Thymus (tissue), 11 donors: Measurements from ENCODE around the gene LRRFIP2. TPM values are rescaled to one million over a fixed set of nuclear protein-coding genes. Genes with fewer than 3 reads are reported as not detected.

Experiments
- DNase-seq, 9 donors: peaks; one replicate each; pipeline ENCODE4 v3.0.0-alpha.2; 2013; ENCODE audit warnings: low spot score in 9 of 9, low read depth in 6 of 9, missing footprints in 1 of 9
- H3K27ac ChIP-seq, 2 donors: one replicate each; pipeline ENCODE4 v1.5.1; 2013; ENCODE audit warnings: control low read depth in 1 of 2, low read depth in 1 of 2, low read length in 1 of 2, mild to moderate bottlenecking in 1 of 2, moderate library complexity in 1 of 2
- H3K27me3 ChIP-seq, 2 donors: one replicate each; pipeline ENCODE4 v1.5.1; 2013; ENCODE audit warnings: low read length in 1 of 2; ENCODE audit not compliant: control insufficient read depth in 2 of 2, insufficient read depth in 1 of 2
- H3K36me3 ChIP-seq, 2 donors: one replicate each; pipeline ENCODE4 v1.5.1; 2013; ENCODE audit warnings: low read length in 1 of 2, mild to moderate bottlenecking in 1 of 2, moderate library complexity in 1 of 2; ENCODE audit not compliant: control insufficient read depth in 2 of 2, insufficient read depth in 2 of 2
- H3K4me1 ChIP-seq, 2 donors: one replicate each; pipeline ENCODE4 v1.5.1; 2013; ENCODE audit warnings: low read length in 2 of 2; ENCODE audit not compliant: control insufficient read depth in 2 of 2, insufficient read depth in 2 of 2
- H3K4me3 ChIP-seq, 2 donors: one replicate each; pipeline ENCODE4 v1.5.1; 2013; ENCODE audit warnings: low read length in 2 of 2, control low read depth in 1 of 2, mild to moderate bottlenecking in 1 of 2
- H3K9me3 ChIP-seq, 2 donors: one replicate each; pipeline ENCODE4 v1.5.1; 2013; ENCODE audit warnings: low read length in 1 of 2, mild to moderate bottlenecking in 1 of 2; ENCODE audit not compliant: control insufficient read depth in 2 of 2, insufficient read depth in 1 of 2
- WGBS: extraction: QIAGEN DNeasy Blood & Tissue Kit; methylation state at CpG from one replicate; pipeline ENCODE4 v1.1.7; 2013; 5-methylcytosine and 5-hydroxymethylcytosine counted together
- polyA plus RNA-seq: library from polyadenylated mRNA; stranded (reverse); fragments of 200-250 nt; gene quantifications from one replicate; pipeline ENCODE4 v1.2.3, GENCODE V29; 2013
- total RNA-seq: library from RNA; stranded (reverse); fragments of 120-200 nt; gene quantifications from one replicate; pipeline ENCODE4 v1.2.4, GENCODE V29; 2013
- donor health status: healthy.

Gene LRRFIP2
- total and polyA plus RNA-seq, 2 donors, result 23.5 to 33.6 TPM

GRCh38 chr3:37015642-37016041 lies 158.7 kb downstream of the LRRFIP2 start:
- 98% methylated on average over 5 of the region's 5 CpGs for WGBS
- Histone ChIP-seq H3K9me3 (no peaks in the 10 kb centered on the region), H3K27me3 (no peaks in the 10 kb centered on the region), H3K27ac (no peak overlapping the region), H3K4me1 (no peaks in the 10 kb centered on the region), H3K36me3 (peaks cover 52 to 78% of the 10 kb centered on the region in 2 donors), H3K4me3 (no peak overlapping the region)
- no peak for DNase-seq

GRCh38 chr3:37014620-37015019 lies 159.8 kb downstream of the LRRFIP2 start:
- DNase-seq, result no peak
- H3K36me3 ChIP-seq, result peaks cover 44 to 70% of the 10 kb centered on the region in 2 donors
- no peaks in the 10 kb centered on the region for H3K27me3 ChIP-seq
- H3K9me3 ChIP-seq, result no peaks in the 10 kb centered on the region
- no peaks in the 10 kb centered on the region for H3K4me1 ChIP-seq
- no peak overlapping the region for H3K4me3 ChIP-seq
- 98% methylated on average over 2 of the region's 2 CpGs for WGBS
- H3K27ac ChIP-seq, result no peak overlapping the region

Other genes with a start within 250 kb of the LRRFIP2 start
- 19.0 TPM for gene TRANK1, start 229.5 kb downstream of the LRRFIP2 start, total RNA-seq
- 6.8 TPM for gene TRANK1, start 229.5 kb downstream of the LRRFIP2 start, polyA plus RNA-seq
- gene EPM2AIP1, start 181.5 kb downstream of the LRRFIP2 start, total RNA-seq, result 22.6 TPM
- gene EPM2AIP1, start 181.5 kb downstream of the LRRFIP2 start, polyA plus RNA-seq, result 11.3 TPM
- 59.2 TPM for gene MLH1, start 181.1 kb downstream of the LRRFIP2 start, total RNA-seq
- 21.9 TPM for gene MLH1, start 181.1 kb downstream of the LRRFIP2 start, polyA plus RNA-seq
- gene GOLGA4, start 68.7 kb upstream of the LRRFIP2 start, total RNA-seq, result 27.2 TPM
- 35.3 TPM for gene GOLGA4, start 68.7 kb upstream of the LRRFIP2 start, polyA plus RNA-seq